22Rv1 (cell line): ENCODE measurements around the gene C5orf52.

Experiments used
- H3K27ac ChIP-seq: fragments of 450-650 bp; 2 replicates; pipeline ENCODE4 v1.5.1; 2017
- ZFX ChIP-seq: fragments of 450-650 bp; IDR thresholded peaks from 2 replicates; pipeline ENCODE4 v1.6.1; 2017; ENCODE audit warnings: antibody characterized with exemption, borderline replicate concordance
- TF ChIP-seq, protein P1 (sequence below): fragments of 450-650 bp; IDR thresholded peaks from 2 replicates; pipeline ENCODE4 v1.5.1; 2017; ENCODE audit warnings: mild to moderate bottlenecking

Gene C5orf52

GRCh38 chr5:157670662-157671591, at the start of gene C5orf52:
Gene C5orf52, plus strand, starts transcription at chr5:157671533. Its CDS starts 82 bp downstream, at chr5:157671615.
- H3K27ac ChIP-seq: no peak within 1 kb of the TSS
- TF ChIP-seq, protein P1, sequence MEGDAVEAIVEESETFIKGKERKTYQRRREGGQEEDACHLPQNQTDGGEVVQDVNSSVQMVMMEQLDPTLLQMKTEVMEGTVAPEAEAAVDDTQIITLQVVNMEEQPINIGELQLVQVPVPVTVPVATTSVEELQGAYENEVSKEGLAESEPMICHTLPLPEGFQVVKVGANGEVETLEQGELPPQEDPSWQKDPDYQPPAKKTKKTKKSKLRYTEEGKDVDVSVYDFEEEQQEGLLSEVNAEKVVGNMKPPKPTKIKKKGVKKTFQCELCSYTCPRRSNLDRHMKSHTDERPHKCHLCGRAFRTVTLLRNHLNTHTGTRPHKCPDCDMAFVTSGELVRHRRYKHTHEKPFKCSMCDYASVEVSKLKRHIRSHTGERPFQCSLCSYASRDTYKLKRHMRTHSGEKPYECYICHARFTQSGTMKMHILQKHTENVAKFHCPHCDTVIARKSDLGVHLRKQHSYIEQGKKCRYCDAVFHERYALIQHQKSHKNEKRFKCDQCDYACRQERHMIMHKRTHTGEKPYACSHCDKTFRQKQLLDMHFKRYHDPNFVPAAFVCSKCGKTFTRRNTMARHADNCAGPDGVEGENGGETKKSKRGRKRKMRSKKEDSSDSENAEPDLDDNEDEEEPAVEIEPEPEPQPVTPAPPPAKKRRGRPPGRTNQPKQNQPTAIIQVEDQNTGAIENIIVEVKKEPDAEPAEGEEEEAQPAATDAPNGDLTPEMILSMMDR: no peak
- TF ChIP-seq ZFX: no peak

DNA sequence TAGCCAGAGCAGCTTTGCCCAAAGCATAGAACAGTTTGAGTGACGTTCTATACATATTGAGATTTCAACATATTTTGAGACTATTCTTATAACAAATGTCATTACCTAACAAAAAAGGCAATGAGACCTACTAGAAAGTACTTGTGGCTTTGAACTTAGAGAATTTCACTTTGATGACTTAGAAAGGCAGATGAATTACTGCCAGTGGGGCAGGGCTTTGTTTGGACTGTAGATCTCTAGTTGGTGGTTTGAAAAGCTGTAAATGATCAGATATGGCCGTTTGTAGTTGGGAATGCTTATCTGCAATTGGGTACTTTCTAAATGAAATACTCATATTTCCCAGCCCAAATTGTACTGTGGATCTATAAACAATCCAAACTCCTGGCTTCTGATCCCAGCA, 47.2 kb upstream of the C5orf52 start:
- TF ChIP-seq ZFX: no peak
- TF ChIP-seq, protein P1: no peak
- no peak overlapping the region for H3K27ac ChIP-seq

GRCh38 chr5:157626831-157627230, 44.5 kb upstream of the C5orf52 start:
- no peak overlapping the region for H3K27ac ChIP-seq
- no peak for TF ChIP-seq ZFX
- TF ChIP-seq, protein P1: no peak

GRCh38 chr5:157630341-157630740, 41.0 kb upstream of the C5orf52 start:
- H3K27ac ChIP-seq: no peak overlapping the region
- no peak for TF ChIP-seq ZFX
- TF ChIP-seq, protein P1: no peak

- no peak overlapping the region for H3K27ac ChIP-seq
These were observed 30.8 kb upstream of the C5orf52 start for GRCh38 chr5:157640406-157641066.

GRCh38 chr5:157648275-157648990, 22.9 kb upstream of the C5orf52 start:
- H3K27ac ChIP-seq: no peak overlapping the region
- no peak for TF ChIP-seq ZFX
- TF ChIP-seq, protein P1: no peak

More at GRCh38 chr5:157640406-157641066, 30.8 kb upstream of the C5orf52 start:
- TF ChIP-seq ZFX: no peak
- TF ChIP-seq, protein P1: no peak

- TF ChIP-seq ZFX: no peak
- TF ChIP-seq, protein P1: no peak
These were observed 22.2 kb upstream of the C5orf52 start for GRCh38 chr5:157649101-157649500.

More at GRCh38 chr5:157649101-157649500, 22.2 kb upstream of the C5orf52 start:
- H3K27ac ChIP-seq: no peak overlapping the region
